Measurements from ENCODE around the gene TMEM244.

DNA sequence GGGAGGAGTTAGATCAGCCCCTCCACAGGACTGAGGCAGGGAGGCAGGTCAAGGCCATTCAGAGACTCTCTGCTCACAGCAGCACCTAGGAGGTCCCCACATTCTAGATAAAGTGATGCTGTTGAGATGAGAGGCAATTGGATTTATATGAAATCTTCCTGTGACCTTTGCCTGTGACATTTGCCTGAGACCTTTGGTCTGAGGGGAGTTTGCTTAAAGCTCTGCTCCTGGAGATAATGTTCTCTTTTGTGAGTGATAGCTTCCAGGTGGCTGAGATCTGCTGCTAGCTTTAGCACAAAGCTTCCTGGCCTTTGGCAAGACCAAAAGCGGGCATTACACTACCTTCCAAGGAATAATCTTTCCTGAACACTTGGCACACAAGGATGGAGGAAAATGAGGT is 43.3 kb downstream of the TMEM244 start:
- TF ChIP-seq, protein P1, sequence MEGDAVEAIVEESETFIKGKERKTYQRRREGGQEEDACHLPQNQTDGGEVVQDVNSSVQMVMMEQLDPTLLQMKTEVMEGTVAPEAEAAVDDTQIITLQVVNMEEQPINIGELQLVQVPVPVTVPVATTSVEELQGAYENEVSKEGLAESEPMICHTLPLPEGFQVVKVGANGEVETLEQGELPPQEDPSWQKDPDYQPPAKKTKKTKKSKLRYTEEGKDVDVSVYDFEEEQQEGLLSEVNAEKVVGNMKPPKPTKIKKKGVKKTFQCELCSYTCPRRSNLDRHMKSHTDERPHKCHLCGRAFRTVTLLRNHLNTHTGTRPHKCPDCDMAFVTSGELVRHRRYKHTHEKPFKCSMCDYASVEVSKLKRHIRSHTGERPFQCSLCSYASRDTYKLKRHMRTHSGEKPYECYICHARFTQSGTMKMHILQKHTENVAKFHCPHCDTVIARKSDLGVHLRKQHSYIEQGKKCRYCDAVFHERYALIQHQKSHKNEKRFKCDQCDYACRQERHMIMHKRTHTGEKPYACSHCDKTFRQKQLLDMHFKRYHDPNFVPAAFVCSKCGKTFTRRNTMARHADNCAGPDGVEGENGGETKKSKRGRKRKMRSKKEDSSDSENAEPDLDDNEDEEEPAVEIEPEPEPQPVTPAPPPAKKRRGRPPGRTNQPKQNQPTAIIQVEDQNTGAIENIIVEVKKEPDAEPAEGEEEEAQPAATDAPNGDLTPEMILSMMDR (IDR thresholded peaks at IDR 0.05 in 4 of 5, conservative IDR thresholded peaks at IDR 0.05 in 1 of 5): no peak
- no peak for TF ChIP-seq POLR2A (IDR thresholded peaks at IDR 0.05)

All from gastrocnemius medialis (tissue), 4 donors.